G401 (cell line): Measurements from ENCODE around the gene TSPAN14. TPM values are rescaled to one million over a fixed set of nuclear protein-coding genes. Genes with fewer than 3 reads are reported as not detected.
A peak's percentile ranks its signal among the peaks of the same experiment; 100 is the strongest.
"Not testable (repeated sequence)": the region's sequence is repeated elsewhere in the genome, so short reads cannot be mapped to it uniquely, and the experiment has no call there.

Experiments used
- DNase-seq: peaks from one replicate; pipeline ENCODE4 v3.0.0-alpha.2; 2015; ENCODE audit warnings: low spot score
- in situ Hi-C: cut with HindIII; loops from 2 replicates; pipeline ENCODE4 v1.10.0; 2016; ENCODE audit warnings: low sequenced_read_pairs, mixed read lengths
- total RNA-seq: library from RNA; depleted of rRNA; stranded (reverse); fragments of >200 nt; shearing (Covaris generic); gene quantifications from 2 replicates; pipeline ENCODE4 v1.2.3, GENCODE V29; 2014; rRNA removed

Gene TSPAN14, protein sequence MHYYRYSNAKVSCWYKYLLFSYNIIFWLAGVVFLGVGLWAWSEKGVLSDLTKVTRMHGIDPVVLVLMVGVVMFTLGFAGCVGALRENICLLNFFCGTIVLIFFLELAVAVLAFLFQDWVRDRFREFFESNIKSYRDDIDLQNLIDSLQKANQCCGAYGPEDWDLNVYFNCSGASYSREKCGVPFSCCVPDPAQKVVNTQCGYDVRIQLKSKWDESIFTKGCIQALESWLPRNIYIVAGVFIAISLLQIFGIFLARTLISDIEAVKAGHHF
- total RNA-seq = 8.5 and 24.5 TPM in 2 replicates

DNA sequence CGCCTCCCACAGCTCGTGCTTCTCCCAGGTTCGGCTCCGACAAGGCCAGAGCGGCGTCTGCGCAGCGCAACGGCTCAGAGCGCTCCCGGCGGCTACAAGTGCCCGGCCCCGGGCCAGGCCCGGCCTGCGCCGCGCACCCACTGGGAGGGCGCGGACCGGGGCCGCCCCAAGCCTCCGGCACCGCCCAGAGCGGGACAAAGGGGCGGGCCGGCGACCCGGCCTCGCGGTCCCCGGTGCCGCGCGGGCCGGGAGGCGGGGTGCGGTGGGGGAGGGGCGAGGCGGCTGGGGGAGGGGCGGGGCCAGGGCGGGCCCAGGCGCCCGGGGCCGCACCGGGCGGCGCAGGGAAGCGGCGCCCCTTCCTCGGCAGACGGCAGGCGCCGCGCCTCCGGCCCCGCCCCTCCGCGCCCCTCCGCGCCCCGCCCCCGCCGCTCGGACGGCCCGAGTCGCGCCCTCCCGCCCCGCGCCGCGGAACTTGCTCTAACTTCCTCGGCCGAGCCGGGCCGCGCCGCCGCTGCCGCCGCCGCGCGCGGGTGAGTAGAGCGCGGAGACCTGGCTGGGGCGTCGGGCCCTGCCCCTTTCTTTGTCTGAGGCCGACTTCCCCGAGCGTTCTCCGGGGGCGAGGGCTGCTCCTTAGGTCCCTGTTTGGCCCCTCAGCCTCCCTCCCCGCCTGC is at the start of gene TSPAN14:
Gene TSPAN14 (plus strand): TSS at position 469 of the 671 bp plus-strand sequence. CDS start 34,924 bp downstream, outside the sequence.
- DNase-seq = peak; percentile 21
- in situ Hi-C loops = no loop called here

DNA sequence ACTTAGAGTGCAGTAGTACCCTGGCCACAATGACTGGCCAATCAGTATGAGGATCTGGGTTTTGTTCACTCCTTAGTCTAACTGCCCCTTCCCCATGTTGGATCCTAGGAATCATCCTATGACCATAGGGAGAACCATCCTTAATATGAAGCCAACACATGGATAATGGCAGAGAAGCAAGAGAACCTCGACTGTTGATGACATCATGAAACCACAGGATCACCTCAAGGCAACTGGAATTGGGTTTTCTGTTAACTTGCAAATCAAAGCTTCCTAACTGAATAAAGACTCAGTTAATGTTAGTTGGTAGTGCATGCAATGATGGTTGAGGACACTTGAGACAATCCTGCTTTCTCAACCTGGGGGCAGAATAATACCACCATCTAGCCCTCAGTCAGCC is 49.1 kb upstream of the TSPAN14 start:
- no peak for DNase-seq
- in situ Hi-C loops = no loop called here

DNA sequence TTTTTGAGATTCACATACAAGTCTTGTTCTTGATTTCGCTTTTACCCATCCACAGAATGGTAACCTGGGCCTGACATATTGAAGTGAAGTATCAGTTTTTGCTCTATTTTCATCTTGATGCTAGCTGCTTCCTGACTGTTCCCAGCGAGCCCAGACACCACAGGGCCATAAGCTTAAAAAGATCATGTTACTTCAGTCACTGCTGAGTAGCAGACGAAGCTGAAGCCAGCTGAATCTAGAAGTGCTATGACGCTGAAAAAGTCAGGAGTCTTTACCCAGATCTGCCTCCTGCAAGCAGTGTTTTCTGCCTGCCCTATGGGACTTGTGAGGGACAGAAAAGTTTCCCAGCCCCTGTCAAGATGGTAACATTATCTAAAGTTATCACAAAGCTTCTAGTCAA is 48.5 kb upstream of the TSPAN14 start:
- in situ Hi-C loops = no loop called here
- no peak for DNase-seq

DNA sequence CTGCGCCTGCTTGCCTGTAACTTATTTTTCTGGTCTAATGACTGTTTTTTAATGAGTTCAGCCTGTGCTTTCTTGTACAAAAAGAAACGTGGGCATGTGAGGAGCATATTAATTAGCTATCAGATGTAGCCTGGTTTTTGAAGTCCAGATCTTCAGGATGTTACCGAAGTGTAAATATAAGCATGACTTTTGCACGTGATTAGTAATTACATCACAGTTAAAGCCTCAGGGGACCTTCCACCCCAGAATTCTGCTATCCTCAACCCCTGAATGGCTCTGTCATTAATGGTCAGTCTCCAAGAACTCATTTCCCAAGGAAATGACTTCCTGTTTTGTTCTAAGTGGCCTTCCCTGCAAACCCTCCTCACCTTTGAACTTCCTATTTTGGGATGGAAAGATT is 47.9 kb upstream of the TSPAN14 start:
- in situ Hi-C loops = no loop called here
- DNase-seq = peak; percentile 19

DNA sequence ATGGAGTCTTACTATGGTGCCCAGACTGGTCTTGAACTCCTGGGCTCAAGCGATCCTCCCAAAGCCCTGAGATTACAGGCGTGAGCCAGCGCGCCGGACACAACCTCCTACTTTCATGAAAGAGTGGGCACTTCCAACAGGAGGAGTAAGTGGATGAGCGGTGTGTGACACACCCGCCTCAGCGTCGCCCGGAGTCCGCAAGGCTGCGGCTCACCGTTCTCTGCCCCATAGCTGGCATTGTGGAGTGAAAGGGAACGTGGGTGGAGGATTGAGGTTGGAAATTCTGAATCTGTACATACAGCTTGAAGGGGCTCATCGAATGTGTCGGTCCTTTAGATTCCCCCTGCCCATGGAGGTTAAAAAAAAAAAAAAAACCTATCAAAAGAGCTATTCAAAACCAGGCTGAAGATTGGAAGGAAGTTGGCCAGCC is 46.3 kb upstream of the TSPAN14 start:
- in situ Hi-C loops = no loop called here
- peak; percentile 18 for DNase-seq

DNA sequence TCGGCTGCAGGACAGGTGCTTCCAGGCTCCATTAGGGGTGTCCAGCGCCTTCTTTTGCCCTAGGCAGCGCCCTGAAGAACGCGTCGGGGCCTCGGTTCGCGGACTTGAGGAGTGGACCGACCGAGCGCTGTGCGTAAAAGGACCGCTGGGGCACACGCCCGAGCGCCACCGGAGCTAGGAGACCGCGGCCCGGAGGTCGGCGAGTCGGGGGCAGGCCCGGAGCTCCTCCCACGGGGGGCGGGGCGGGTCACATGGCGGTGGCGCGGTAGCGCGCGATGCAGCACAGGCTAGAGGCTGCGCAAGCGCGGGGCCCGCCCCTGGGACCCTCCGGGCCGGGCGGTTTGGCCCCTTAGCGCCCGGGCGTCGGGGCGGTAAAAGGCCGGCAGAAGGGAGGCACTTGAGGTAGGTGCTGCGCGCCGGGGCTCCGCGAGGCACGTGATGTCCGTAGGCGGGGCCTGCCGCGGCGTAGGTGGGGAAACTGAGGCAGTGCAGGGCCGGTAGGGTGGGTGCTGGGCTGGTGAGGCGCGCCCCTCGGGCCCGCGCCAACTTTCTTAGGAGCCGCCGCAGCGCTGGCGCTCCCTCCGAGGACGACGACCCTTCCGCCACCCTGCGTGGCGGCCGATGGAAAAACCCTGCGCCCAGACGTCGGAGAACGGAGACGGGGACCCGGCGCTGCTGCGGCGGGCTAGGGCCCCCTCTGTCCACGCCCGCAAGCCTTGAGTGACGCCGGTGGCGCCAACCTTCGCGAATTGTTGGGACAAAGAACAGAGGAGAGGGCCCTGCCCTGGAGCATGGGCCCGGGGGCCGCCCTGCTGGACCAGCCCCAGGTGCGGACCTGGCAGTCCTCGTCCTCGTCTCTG is 45.6 kb upstream of the TSPAN14 start, which contains the start of gene PRXL2A:
Gene PRXL2A (plus strand): TSS at position 310 of the 860 bp plus-strand sequence. CDS start 11,917 bp downstream, outside the sequence.
- peak; percentile 41 for DNase-seq
- in situ Hi-C loops = no loop called here

DNA sequence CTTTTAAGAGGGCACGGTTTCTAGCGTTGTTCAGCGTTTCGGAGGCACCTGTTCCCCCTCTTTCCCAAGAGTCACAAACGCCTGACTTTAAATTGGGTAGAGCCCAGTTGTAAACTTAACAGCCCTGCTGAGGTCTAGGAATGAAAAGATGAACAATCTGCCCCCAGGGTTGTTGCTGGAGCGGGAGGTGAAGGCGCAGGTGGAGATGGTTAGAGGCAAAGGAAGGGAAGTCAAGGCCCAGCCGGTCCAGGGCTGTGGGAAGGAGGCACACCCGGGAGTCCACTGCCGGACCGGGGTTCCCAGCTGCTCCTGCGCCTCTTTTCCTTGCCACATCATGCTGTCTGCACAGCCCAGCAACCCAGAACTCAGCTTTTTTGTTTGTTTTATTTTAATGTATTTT is 45.0 kb upstream of the TSPAN14 start:
- DNase-seq = no peak
- in situ Hi-C loops = no loop called here

DNA sequence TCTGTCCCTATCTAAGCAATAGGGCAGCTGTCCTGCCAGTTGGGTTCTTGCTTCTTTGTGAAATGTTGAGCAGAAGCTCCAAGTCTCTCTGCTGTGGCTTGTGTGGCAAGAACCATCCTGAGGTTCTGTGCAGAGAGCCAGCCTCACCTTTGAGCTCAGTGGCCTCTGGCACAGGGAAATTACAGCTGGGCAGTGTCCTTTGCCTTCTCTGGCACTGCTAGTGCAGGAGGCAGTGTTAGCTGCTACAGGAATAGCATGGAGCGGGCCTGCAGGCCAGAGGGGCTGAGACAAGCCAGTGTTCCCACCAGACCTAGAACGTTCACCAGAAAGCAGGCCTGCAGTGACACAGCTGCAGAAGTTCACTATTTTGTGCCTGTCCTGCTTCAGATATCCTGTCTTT is 44.0 kb upstream of the TSPAN14 start:
- DNase-seq = no peak
- in situ Hi-C loops = no loop called here

DNA sequence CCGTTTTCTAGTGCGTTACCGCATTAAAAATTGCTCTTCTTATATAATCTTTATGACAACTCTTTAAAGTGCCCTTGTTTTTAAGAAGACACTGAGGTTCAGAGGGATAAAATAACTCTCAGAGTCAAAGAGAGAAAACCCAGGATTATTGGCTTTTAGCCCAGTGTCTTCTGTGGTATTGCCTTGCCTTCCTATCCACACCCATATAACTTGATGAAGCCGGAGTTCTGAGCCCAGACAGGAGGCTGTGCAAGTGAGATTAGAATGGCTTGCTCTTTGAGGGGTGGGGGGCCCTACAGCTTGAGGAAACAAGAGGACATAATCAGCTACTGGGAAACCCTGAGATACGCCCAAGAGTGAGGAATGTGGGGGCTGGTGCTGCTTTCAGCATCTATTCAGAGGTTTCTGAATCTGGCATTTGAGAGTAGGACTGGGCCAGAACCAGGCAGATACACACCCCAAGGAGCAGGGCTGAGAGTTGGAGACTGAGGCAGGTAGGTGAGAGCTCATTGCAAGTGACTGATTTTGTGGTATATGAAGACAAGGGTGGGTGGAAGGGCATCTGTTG is 43.4 kb upstream of the TSPAN14 start:
- no peak for DNase-seq
- in situ Hi-C loops = no loop called here

DNA sequence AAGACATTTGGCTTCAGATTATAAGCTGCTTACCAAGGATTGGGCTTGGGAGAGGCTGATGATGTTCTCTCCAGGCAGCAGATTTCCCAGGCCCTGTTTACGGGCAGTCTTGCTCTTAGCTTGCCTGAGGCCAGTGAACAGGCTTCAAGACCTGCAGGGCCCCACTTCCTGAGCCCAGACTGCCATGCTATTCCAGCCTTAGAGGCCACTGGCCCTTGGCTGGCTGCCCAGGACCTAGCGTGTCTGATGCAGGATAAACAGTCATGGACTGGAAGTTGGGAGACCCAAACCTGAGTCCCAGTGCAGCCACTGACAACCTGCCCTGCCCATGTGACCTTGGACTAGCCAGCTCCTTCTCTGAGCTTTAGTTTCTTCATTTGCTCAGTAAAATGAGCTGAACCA is 42.8 kb upstream of the TSPAN14 start:
- DNase-seq = no peak
- in situ Hi-C loops = no loop called here

DNA sequence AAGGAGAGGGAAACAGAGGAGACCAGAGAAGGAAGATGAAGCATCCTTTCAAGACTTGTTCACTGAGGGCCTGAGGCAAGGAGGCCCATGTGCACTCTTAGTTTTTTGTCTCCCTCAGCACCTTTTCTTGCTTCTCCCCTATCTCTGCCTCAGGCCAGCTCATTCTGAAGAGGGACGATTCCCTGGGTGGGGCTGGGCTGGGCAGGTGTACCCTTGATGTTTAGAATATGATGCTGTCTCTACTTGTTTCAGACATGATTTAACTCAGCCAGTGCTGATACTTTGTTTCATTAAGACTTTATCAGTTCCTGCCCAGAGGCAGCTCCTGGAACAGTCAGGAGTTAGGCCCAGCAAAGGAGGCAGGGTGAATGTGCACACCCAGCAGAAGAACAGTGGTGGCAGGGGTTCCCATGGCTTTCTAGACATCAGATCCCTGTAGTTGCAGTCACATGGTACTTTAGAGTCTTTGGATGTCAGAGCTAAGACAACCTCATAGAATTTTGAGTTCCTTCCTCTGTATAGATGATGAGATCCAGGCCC is 42.4 kb upstream of the TSPAN14 start:
- DNase-seq = no peak
- in situ Hi-C loops = no loop called here

DNA sequence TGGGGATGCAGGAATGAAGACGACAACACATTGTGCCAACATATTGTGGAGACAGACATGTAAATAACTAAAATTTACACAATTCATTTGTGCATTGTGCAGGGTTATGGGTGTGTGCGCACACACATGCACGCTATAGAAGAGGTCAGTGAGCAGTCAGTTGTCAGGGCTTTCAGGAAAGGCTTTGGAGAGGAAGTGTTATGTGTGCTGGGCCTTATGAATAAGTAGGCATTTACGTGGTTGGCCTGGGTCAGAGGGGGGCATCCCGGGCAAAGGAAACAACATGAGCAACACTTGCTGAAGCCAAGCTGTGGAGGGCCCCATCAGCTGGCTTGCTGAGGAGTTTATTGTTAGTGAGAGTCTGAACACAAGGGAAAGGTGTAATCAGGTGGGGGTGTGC is 41.6 kb upstream of the TSPAN14 start:
- in situ Hi-C loops = no loop called here
- DNase-seq = no peak

DNA sequence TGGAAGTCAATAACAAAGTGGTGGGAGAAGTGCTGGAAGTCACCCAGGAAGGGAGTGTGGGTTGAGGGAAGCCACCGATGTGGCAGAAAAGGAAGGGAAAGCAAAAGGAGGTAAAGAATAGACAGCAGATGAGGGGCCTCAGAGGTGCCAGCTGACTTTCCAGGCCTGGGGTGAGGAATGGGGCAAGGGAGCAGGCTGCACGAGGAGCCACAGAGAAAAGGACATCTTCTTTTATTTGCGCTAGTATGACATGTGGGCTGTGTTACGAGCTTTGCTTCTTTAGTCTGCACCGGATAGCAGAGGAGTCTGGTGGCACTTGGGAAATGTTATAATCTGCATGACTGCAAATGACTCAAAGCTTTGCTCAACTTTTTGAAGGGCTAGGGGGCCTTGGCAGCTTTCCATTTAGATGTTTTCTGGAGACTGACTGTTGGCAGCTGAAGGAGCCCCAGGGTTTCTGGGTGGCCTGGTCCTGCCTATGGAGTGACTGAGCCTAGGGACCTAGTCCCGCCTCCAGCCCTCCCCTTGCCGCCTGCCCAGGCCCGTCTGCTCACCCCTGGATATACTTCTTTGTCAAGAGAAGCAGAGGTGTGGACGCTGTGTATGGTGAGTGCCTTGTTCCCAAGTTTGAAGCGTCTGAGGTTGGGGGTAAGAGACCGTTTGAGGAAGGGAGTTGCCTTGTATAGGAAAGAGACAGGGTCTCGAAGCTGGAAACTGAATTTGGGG is 40.7 kb upstream of the TSPAN14 start:
- no peak for DNase-seq
- in situ Hi-C loops = no loop called here

DNA sequence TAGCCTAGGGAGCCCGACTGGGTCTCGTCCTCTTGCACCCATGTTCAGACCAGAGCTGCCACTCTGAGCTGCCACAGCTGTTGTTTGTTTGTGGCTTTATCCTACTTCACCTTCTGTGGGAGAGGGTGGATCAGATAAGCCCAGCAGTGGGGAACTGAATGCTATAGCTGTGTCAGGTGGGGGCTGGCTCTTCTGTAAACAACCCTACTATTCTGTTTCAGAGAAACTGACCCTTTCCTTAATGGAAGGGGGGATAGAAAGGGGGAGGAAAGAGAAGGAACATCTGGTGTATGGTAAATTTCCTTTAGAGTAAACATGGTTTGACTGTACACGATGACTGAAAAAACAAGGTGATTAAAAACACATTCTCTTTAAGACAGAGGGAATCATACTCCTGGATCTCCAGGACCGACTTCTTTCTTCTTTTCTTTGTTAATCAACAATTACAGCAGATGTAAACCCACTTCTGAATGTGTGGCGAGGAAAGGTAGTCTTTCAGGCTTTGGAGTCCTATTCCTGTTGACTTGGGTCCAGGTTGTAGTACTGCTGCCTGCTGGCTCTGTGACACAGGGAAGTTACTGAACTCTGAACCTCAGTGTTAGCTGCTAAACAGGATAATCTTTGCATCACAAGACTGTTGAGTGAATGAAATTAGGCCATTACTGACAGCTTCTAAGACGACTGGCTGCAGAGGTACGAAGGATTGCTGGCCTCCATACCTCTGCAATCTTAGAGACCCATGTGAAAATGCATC is 39.8 kb upstream of the TSPAN14 start:
- no peak for DNase-seq
- in situ Hi-C loops = no loop called here

DNA sequence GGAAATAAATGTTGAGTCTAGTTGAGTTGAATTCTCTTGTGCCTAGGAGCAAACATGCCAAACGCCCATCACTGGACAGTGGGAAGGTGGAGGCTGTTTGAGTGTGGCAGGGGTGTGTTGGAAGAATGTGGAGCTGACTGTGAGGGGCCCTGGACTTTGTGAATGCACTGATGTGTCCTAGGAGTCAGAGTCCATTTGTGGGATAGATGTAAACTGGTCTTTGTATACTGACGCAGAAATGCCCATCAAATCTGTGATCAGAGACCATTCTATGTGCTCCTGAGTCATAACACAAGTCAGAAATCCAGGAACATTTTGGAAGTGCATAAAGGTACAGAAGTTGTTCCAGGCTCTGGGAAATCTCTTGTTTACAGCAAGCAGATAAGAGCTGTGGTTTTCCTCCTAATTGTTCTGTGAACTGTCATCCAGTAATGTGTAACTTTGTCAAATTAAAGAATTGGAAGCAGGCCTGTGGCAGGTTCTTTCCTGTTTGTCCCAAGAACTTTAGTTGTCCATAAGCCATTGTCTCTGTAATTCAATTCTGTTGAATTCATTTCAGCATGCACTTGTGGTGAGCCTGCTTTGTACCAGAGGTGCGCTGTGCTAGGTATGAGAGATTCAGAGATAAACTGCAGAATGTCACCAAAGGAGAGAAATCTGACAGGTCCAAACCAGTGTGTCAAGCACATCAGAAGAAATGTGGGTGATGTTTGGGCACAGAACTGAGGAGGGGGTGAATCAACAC is 38.2 kb upstream of the TSPAN14 start:
- no peak for DNase-seq
- in situ Hi-C loops = no loop called here

DNA sequence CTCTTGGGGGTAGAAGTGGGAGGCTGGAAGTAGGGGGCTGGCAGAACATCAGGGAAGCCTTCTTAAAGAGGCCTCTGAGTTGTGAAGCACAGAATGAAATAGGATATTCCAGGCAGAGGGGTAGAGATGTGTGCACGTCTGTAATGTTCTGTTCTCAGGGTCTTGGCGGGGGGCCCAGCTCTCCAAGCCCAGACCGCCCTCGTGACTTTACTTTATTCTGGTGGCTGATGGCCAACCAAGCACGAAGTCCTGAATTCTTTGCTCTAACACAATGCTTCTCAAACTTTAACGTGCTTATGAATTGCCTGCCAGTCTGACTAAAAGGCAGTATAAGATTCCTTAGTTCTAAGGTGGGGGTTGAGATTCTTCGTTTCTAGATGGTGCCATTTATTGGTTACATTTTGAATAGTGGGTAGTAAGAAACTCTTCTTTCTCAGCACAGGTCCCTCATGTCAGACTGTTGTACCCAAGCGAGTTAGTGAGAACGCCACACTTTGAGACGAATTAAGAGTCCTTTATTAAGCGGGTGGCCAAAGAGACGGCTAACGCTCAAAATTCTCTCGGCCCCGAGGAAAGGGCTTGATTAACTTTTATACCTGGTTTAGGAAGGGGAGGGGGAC is 37.5 kb upstream of the TSPAN14 start:
- in situ Hi-C loops = no loop called here
- DNase-seq = no peak

DNA sequence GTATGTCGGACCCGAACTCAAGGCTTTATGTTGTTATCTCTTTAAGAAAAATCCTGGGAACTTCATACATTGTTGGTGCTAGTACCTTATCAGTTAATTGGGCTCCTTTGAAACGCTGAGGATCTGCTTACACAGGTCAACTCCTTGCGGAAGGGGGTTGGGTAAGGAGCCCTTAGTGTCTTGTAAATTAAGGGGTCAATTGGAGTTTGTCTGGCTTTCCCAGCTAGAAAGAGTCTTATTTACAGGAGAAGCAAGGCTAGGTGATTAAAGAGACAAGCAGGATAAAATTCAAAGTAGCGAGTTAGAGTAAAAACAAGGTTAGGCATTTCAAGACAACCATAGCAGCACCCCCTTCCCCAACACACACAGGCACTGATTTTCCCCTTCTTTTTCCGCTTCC is 36.9 kb upstream of the TSPAN14 start:
- in situ Hi-C loops, DNase-seq: not testable (repeated sequence)
